Measurements from ENCODE around the gene PLCD4. TPM values are rescaled to one million over a fixed set of nuclear protein-coding genes. Genes with fewer than 3 reads are reported as not detected.

Gene PLCD4
- total RNA-seq, 1 experiment from 2014 or later: 5.6 TPM

DNA sequence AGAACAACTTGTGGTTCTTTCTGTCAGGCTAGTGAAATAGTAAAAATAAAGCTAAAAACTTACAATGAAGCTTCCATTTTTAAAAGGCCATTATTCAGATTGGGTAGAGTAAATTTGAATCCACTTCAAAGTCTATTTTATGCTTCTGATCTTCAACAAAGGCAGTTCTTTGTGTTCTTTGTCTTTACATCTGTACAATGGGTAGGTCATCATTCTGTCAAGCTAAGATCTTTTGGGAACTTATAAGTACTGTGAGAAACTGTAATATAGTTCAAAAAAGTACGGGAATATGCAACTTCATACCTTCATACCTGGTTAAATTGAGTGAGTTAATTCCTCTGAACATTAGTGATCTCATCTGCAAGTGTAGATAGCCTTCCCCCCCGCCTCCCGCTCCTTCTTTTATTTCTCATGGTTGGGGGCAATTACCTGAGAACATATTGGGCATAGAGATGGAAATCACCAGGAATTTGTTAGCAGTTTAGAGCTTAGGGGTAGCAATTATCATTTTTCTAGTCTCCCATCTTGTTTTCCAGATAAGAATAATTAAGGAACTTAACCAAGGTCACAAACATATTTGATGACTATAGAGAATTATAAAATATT lies 29.3 kb upstream of the PLCD4 start:
- intact Hi-C loops (cut with micrococcal nuclease): no loop called here
- peaks cover 74% of the 10 kb centered on the region for H3K79me2 ChIP-seq (ENCODE audit: low read length)
- ATAC-seq (no peak), DNase-seq (no peak)
- H4K20me1 ChIP-seq (ENCODE audit: low read length): no peaks in the 10 kb centered on the region
- no peak overlapping the region for H3K9ac ChIP-seq (ENCODE audit: low read length)
- CTCF ChIA-PET: no interaction called here
- no peaks in the 10 kb centered on the region for H3K9me2 ChIP-seq (replicated peaks; ENCODE audit: low read length)
- no peak overlapping the region for H3K4me2 ChIP-seq (ENCODE audit: low read length)
- no peaks in the 10 kb centered on the region for H3K27me3 ChIP-seq (ENCODE audit: low read length)
- no TSS peak for BruUV-seq (replicated peaks)
- TF ChIP-seq, protein P1, sequence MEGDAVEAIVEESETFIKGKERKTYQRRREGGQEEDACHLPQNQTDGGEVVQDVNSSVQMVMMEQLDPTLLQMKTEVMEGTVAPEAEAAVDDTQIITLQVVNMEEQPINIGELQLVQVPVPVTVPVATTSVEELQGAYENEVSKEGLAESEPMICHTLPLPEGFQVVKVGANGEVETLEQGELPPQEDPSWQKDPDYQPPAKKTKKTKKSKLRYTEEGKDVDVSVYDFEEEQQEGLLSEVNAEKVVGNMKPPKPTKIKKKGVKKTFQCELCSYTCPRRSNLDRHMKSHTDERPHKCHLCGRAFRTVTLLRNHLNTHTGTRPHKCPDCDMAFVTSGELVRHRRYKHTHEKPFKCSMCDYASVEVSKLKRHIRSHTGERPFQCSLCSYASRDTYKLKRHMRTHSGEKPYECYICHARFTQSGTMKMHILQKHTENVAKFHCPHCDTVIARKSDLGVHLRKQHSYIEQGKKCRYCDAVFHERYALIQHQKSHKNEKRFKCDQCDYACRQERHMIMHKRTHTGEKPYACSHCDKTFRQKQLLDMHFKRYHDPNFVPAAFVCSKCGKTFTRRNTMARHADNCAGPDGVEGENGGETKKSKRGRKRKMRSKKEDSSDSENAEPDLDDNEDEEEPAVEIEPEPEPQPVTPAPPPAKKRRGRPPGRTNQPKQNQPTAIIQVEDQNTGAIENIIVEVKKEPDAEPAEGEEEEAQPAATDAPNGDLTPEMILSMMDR (conservative IDR thresholded peaks at IDR 0.05; ENCODE audit: low read depth, low read length): no peak
- H3K36me3 ChIP-seq (ENCODE audit: low read depth, low read length): peaks cover 27% of the 10 kb centered on the region
- no peak overlapping the region for H2AFZ ChIP-seq (ENCODE audit: low read length)
- no peaks in the 10 kb centered on the region for H3K9me3 ChIP-seq (ENCODE audit: low read length)
- peaks cover 21% of the 10 kb centered on the region for H3K4me1 ChIP-seq (ENCODE audit: insufficient read depth, low read length)
- H3F3A ChIP-seq (ENCODE audit: low read length, unreplicated experiment): no peaks in the 10 kb centered on the region
- H3K27ac ChIP-seq (ENCODE audit: low read length): no peak overlapping the region
- POLR2A ChIA-PET (ENCODE audit: unreplicated experiment): no interaction called here
- H3K4me3 ChIP-seq (ENCODE audit: low read length): no peak overlapping the region

DNA sequence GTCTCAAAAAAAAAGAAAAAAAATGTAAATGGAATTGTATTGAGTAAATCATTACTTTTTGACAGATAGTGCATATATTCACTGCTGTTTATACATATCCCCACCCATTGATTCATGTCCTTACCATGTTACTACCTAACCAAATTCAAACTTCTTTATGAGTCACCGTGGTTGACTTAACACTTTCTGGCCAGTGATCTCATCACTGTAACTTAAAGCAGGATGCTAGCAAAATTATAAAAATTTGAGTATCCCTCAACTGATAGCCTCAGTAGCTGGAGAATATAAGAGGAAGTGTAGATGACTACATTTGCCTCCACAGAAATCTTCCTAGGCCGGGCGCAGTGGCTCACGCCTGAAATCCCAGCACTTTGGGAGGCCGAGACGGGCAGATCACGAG lies 25.6 kb upstream of the PLCD4 start:
- ChIA-PET CTCF (no interaction called here), POLR2A (ENCODE audit: unreplicated experiment) (interaction anchor here (0.6 kb wide), 1 partner anchor 14 kb away, joined by 3 read pairs; no protein-coding TSS in a partner anchor)
- Histone ChIP-seq H3K4me1 (ENCODE audit: insufficient read depth, low read length) (peaks cover 23% of the 10 kb centered on the region), H3K9me3 (ENCODE audit: low read length) (no peaks in the 10 kb centered on the region), H3K4me3 (ENCODE audit: low read length) (0 out of 2 replicates have a peak overlapping the region, but pooled peaks have one; percentile 28), H3K4me2 (ENCODE audit: low read length) (peak overlapping the region; percentile 40), H3K9me2 (replicated peaks; ENCODE audit: low read length) (no peaks in the 10 kb centered on the region), H3K27me3 (ENCODE audit: low read length) (no peaks in the 10 kb centered on the region), H3K79me2 (ENCODE audit: low read length) (peaks cover 51% of the 10 kb centered on the region), H2AFZ (ENCODE audit: low read length) (no peak overlapping the region), H4K20me1 (ENCODE audit: low read length) (no peaks in the 10 kb centered on the region), H3K27ac (ENCODE audit: low read length) (peak overlapping the region; percentile 88), H3K9ac (ENCODE audit: low read length) (peak overlapping the region; percentile 40), H3F3A (ENCODE audit: low read length, unreplicated experiment) (no peaks in the 10 kb centered on the region), H3K36me3 (ENCODE audit: low read depth, low read length) (peaks cover 44% of the 10 kb centered on the region)
- DNase-seq: peak; percentile 96
- TF ChIP-seq, protein P1 (conservative IDR thresholded peaks at IDR 0.05; ENCODE audit: low read depth, low read length): no peak
- TF ChIP-seq EZH2 (IDR thresholded peaks at IDR 0.05; ENCODE audit: low read length, unreplicated experiment) (no peak), EZH2phosphoT487 (IDR thresholded peaks at IDR 0.05; ENCODE audit: borderline replicate concordance, low read length) (no peak)
- peak; percentile 96 for ATAC-seq
- BruUV-seq (replicated peaks): no TSS peak
- intact Hi-C loops (cut with micrococcal nuclease): loop anchor here (2.0 to 5.0 kb wide), 2 partner anchors 35 to 65 kb away; no protein-coding TSS in a partner anchor

DNA sequence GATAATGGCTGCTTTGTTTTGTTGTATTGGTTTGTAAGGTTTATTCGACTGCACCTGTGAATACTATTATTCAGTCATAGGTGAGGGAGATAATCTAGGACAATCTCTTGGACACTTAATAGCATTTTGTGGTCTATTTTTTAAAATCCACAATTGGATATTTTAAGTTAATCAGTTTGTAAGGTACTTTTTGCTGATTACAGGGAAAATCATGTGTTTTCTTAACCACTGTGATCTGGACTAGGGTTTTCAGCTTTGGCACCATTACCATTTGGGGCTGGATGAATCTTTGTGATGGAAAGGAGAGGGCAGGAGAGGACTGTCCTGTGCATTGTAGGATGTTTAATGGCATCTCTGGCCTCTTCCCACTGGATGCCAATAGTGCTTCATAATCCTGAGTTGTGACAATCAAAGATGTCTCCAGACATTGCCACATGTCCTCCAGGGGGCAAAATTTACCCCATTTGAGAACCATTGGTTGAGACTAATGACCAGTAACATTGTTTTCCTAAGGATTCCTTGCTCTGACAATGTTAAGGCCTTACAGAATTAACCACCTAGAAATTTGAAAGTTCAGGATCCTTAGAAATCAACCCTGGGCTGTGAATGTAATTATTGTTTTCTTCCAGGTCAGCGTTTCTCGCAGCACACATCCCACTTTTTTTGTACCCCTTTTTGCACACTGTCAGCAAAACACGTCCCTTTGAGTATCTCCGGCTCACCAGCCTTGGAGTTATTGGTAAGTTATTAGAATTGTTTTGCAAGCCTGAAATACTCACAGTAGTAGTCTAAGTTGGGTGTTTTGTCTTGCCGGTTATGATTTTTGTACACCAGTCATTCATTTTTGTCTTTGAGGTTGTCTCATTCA lies 23.5 kb upstream of the PLCD4 start:
- Histone ChIP-seq H3K27me3 (ENCODE audit: low read length) (no peaks in the 10 kb centered on the region), H3K4me3 (ENCODE audit: low read length) (no peak overlapping the region), H2AFZ (ENCODE audit: low read length) (no peak overlapping the region), H3K9me3 (ENCODE audit: low read length) (no peaks in the 10 kb centered on the region), H3K36me3 (ENCODE audit: low read depth, low read length) (peaks cover 50% of the 10 kb centered on the region), H3F3A (ENCODE audit: low read length, unreplicated experiment) (no peaks in the 10 kb centered on the region), H3K9me2 (replicated peaks; ENCODE audit: low read length) (no peaks in the 10 kb centered on the region), H3K27ac (ENCODE audit: low read length) (no peak overlapping the region), H4K20me1 (ENCODE audit: low read length) (no peaks in the 10 kb centered on the region), H3K9ac (ENCODE audit: low read length) (no peak overlapping the region), H3K4me1 (ENCODE audit: insufficient read depth, low read length) (peaks cover 23% of the 10 kb centered on the region), H3K79me2 (ENCODE audit: low read length) (peaks cover 30% of the 10 kb centered on the region), H3K4me2 (ENCODE audit: low read length) (no peak overlapping the region)
- no peak for DNase-seq
- ChIA-PET CTCF (no interaction called here), POLR2A (ENCODE audit: unreplicated experiment) (no interaction called here)
- TF ChIP-seq, protein P1 (conservative IDR thresholded peaks at IDR 0.05; ENCODE audit: low read depth, low read length): peak; percentile 35
- TF ChIP-seq EZH2 (IDR thresholded peaks at IDR 0.05; ENCODE audit: low read length, unreplicated experiment): no peak
- intact Hi-C loops (cut with micrococcal nuclease): loop anchor here (2.0 to 5.0 kb wide), 2 partner anchors 37 to 63 kb away; no protein-coding TSS in a partner anchor
- no TSS peak for BruUV-seq (replicated peaks)
- no peak for ATAC-seq

All from PC-3 (cell line).